Activated naive CD8-positive, alpha-beta T cell (primary cell): ENCODE measurements around the gene CCDC27.

ENCODE experiments used
- H3K27ac Mint-ChIP-seq: one replicate; pipeline ENCODE4 v1.8.0; 2021; ENCODE audit warnings: mixed read lengths
- H3K27me3 Mint-ChIP-seq: one replicate; pipeline ENCODE4 v1.8.0; 2021; ENCODE audit warnings: mixed read lengths
- H3K36me3 Mint-ChIP-seq: one replicate; pipeline ENCODE4 v1.8.0; 2021; ENCODE audit warnings: mixed read lengths
- H3K4me1 Mint-ChIP-seq: one replicate; pipeline ENCODE4 v1.8.0; 2021; ENCODE audit warnings: low read depth, mixed read lengths
- H3K4me3 Mint-ChIP-seq: one replicate; pipeline ENCODE4 v1.8.0; 2021; ENCODE audit warnings: mild to moderate bottlenecking, mixed read lengths
- H3K9me3 Mint-ChIP-seq: one replicate; pipeline ENCODE4 v1.8.0; 2021; ENCODE audit warnings: low read depth, mixed read lengths

CCDC27 gene

GRCh38 chr1:3816331-3817137 lies 64.3 kb downstream of the CCDC27 start:
- H3K4me3 Mint-ChIP-seq, result no peak overlapping the region
- peaks cover 7% of the 10 kb centered on the region for H3K36me3 Mint-ChIP-seq
- no peaks in the 10 kb centered on the region for H3K27me3 Mint-ChIP-seq
- no peak overlapping the region for H3K27ac Mint-ChIP-seq
- H3K4me1 Mint-ChIP-seq, result no peaks in the 10 kb centered on the region
- no peaks in the 10 kb centered on the region for H3K9me3 Mint-ChIP-seq

GRCh38 chr1:3817138-3817740 lies 65.0 kb downstream of the CCDC27 start:
- Mint-ChIP-seq H3K36me3 (peaks cover 7% of the 10 kb centered on the region), H3K4me1 (no peaks in the 10 kb centered on the region), H3K4me3 (no peak overlapping the region), H3K9me3 (no peaks in the 10 kb centered on the region), H3K27me3 (no peaks in the 10 kb centered on the region), H3K27ac (no peak overlapping the region)

- H3K9me3 Mint-ChIP-seq, result no peaks in the 10 kb centered on the region
- no peaks in the 10 kb centered on the region for H3K4me1 Mint-ChIP-seq
- H3K36me3 Mint-ChIP-seq, result peaks cover 7% of the 10 kb centered on the region
- H3K27ac Mint-ChIP-seq, result no peak overlapping the region
- H3K4me3 Mint-ChIP-seq, result no peak overlapping the region
- no peaks in the 10 kb centered on the region for H3K27me3 Mint-ChIP-seq
Measured at GRCh38 chr1:3817821-3818597, 65.8 kb downstream of the CCDC27 start.

DNA sequence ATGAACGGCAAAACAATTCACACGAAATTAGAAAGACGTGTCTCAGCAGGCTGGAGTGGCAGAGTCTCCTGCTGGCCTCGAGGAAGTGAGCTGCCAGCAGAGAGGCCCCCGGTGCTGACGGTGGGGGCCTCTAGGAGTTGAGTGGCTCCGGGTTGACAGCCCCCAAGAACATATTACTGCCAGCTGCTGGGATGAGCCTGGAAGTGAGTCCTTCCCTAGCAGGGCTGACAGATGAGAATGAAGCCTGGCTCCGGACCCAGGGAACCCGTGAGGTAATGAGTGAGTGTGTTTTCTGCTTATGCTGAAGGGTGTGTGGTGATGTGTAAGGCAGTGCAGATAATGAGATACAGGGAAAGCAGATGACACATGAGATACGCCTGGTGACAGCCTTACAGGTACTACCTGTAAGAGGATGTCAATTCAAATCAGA lies 67.5 kb downstream of the CCDC27 start:
- H3K27ac Mint-ChIP-seq, result no peak overlapping the region
- no peaks in the 10 kb centered on the region for H3K4me1 Mint-ChIP-seq
- H3K36me3 Mint-ChIP-seq, result peaks cover 6% of the 10 kb centered on the region
- H3K4me3 Mint-ChIP-seq, result no peak overlapping the region
- H3K9me3 Mint-ChIP-seq, result no peaks in the 10 kb centered on the region
- no peaks in the 10 kb centered on the region for H3K27me3 Mint-ChIP-seq

DNA sequence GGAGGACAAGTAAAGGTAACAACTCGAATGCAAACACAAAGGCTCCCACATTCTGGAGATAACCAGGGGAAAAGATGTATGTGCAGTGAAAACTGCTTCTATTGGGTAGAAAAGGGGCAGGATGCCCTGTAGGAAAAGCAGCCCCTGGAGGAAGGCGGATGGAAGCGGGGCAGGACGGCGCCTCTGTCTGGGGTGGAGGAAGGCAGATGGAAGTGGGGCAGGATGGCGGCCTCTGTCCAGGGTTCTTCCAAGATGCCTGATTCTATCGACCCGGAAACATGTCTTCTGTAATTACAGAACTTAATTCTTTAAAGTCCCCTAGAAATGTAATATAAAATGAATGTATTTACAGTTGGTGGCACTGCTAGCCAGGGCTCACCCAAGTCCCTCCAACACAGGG lies 68.1 kb downstream of the CCDC27 start:
- Mint-ChIP-seq H3K4me1 (no peaks in the 10 kb centered on the region), H3K27me3 (no peaks in the 10 kb centered on the region), H3K4me3 (no peak overlapping the region), H3K27ac (no peak overlapping the region), H3K9me3 (no peaks in the 10 kb centered on the region), H3K36me3 (peaks cover 3% of the 10 kb centered on the region)

DNA sequence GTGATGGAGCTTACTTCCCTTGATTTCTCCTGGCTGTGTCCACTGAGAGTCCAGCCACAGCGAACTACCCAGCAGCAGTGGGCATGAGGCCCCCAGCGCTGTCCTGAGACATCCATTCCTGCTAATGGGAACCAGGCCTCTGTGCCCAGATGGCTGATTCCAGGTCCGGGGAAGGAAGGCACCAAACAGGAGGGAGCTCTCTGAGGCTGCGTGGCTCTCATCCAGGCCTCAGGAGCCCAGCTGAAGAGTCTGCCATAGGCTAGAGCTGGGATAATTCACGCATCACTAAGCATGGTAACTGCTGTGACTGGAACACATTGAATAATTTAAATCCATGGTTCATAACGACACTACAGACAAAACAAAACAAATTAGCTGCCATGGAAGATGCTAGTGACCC lies 68.8 kb downstream of the CCDC27 start:
- Mint-ChIP-seq H3K27me3 (no peaks in the 10 kb centered on the region), H3K4me3 (no peak overlapping the region), H3K36me3 (peaks cover 1% of the 10 kb centered on the region), H3K4me1 (no peaks in the 10 kb centered on the region), H3K9me3 (no peaks in the 10 kb centered on the region), H3K27ac (no peak overlapping the region)
